GM18502 (cell line): Measurements from ENCODE around the gene SYT14.
"Not testable (repeated sequence)": the region's sequence is repeated elsewhere in the genome, so short reads cannot be mapped to it uniquely, and the experiment has no call there.

Source experiments
- ATAC-seq: cut with Tn5 transposase; IDR thresholded peaks from one replicate; pipeline ENCODE4 v1.9.1; 2021; ENCODE audit warnings: mild to moderate bottlenecking; ENCODE audit not compliant: unreplicated experiment, poor library complexity

The SYT14 gene

DNA sequence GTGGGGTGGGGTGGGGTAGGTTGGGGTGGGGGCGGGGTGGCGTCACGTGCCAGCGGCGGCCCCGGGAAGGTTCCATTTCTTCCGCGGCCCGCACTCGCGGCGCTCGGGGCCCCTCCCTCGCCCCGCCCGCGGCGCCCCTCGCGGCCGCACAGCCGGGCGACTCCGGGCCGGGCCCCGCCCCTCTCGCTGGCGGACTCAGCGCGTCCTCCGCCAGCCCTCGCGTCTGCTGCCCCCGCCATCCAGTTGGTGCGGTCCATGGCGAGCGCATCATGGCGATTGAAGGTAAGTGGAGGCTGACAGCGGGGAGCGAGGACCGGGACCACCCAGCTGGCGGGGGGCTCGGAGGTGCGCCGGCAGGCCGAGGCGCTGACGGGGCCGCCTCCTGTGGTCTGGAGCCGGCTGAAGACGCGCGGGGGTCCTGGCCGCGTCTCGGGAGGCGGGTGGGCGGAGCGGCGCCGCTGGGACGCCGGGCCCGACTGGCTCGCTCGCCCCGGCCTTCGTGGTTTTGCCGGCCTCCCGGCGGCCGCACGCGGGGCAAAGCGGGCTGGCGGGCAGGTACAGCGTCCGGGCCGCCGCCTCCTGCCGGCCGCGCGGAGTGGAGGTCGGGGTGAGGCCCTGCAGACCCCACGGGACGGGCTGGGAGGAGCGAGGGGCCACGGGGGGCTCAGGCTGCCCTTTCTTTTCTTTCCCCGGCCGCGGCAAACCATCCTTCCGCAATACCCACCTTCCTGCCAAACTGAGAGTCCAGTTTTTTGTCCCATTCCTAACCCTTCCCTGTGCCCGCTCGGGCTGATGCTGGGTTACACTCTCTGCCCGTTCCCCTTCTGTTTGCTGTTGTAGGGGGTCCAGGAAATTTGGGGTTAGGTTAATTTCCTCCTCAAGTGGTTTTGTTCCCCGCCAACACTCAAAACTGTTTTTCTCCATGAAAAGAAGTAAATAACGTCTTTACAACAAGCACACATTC lies at the start of gene SYT14:
SYT14 (plus strand) TSS at position 222 of the 964 bp plus-strand sequence; CDS start at position 270, 48 bp downstream.
- ATAC-seq = peak; percentile 35

DNA sequence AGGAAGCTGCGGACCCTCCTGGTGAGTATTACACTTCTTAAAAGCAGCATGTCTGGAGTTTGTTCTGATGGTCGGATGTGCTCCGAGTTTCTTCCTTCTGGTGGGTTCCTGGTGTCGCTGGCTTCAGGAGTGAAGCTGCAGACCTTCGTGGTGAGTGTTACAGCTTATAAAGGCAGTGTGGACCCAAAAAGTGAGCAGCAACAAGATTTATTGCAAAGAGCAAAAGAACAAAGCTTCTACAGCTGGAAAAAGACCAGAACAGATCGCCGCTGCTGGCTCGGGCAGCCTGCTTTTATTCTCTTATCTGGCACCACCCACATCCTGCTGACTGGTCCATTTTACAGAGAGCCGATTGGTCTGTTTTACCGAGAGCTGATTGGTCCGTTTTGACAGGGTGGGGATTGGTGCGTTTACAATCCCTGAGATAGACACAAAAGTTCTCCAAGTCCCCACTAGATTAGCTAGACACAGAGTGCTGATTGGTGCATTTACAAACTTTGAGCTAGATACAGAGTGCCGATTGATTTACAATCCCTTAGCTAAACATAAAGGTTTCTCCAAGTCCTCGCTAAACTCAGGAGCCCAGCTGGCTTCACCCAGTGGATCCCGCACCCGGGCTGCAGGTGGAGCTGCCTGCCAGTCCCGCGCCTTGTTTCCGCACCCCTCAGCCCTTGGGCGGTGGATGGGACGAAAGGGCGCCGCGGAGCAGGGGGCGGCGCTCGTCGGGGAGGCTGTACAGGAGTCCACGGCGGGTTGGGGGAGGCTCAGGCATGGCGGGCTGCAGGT lies 49.5 kb upstream of the SYT14 start:
- not testable (repeated sequence) for ATAC-seq

DNA sequence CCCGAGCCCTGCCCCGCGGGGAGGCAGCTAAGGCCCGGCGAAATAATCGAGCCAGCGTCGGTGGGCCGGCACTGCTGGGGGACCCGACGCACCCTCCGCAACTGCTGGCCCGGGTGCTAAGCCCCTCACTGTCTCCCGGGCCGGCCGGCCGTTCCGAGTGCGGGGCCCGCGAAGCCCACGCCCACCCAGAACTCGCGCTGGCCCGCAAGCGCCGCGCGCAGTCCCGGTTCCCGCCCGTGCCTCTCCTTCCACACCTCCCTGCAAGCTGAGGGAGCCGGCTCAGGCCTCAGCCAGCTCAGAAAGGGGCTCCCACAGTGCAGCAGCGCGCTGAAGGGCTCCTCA lies 49.0 kb upstream of the SYT14 start:
- ATAC-seq = no peak

DNA sequence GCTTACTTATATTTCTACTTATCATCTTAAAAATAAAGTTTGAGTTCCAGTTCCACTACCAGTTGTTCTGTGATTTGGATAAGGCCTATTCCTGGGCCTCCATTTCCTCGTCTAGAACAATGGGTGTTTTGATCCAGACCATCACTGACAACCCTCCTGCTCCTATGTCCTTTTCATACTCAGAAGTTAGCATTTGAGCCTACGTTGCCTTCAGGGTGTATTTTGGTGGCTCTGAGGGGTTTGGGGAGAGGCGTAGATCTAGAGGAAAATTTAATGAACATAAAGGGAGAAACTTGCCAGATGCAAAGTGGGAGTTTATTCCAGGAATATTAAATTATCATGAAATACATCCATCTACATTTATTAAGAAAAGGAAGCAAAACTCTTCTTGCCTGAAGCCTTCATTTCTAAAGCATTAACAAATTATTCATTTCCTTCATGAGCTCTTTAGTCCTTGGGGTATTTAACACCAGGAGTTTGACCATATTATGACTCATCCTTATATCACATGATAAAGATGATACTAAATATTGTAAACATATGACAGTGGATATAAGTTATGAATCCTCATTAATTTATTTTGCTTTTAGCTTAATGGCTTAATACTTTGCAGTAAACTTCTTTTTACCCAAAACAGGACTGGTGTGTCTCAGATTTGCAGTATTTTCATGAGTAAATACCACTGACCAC lies 47.2 kb upstream of the SYT14 start:
- no peak for ATAC-seq

DNA sequence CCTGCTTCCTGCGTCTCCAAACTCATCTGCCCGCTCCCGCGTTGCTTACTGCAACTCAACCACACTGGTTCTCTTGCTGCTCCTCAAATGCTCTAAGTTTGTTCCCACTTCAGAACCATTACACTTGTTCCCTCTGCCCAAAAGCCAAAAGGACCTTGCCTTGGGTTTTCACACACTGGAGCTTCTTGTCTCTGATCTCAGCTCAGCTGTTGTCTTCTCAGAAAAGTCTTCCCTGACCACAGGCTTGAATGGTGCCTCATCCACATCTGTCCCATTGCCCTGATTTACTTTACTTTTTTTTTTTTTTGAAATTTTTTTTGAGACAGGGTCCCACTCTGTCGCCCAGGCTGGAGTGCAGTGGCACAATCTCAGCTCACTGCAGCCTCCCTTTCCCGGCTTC lies 44.3 kb upstream of the SYT14 start:
- ATAC-seq = no peak

DNA sequence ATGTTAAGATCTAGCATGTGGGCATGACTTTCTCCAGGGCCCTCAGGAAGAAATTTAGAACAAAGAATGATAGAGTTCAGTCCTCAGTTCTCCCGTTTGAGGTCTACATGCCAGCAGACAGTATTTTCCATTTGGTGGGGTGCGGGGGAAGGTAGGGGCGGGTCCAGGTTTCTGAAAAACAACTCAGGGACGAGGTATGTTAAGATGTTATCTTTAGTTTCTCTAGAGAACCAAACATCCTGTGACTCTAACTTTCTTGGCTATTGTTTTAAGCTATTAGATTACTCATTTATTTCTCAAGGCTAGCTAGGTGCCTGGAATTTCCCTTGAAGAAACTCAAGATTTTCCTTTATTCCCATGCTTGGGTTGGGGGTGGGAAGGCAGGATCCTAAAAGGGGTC lies 42.3 kb upstream of the SYT14 start:
- no peak for ATAC-seq

DNA sequence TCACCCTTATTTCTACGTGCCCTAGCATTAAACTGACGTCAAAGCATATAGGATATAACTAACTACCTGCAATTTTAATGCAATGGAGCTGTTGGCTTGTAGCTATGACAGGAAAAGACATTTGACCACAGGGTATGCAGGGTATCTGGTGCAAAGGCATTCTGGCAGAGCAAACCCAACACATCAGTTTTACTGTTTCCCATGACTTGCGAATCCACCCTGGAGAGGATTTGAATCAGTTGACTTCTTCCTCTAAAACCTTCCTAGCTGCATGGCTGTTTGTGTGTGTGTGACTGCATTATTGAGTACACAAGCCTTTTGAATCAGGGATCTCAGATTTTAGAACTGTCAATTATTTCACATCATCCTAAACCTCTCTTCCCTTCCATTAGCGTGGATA lies 41.7 kb upstream of the SYT14 start:
- ATAC-seq = no peak

DNA sequence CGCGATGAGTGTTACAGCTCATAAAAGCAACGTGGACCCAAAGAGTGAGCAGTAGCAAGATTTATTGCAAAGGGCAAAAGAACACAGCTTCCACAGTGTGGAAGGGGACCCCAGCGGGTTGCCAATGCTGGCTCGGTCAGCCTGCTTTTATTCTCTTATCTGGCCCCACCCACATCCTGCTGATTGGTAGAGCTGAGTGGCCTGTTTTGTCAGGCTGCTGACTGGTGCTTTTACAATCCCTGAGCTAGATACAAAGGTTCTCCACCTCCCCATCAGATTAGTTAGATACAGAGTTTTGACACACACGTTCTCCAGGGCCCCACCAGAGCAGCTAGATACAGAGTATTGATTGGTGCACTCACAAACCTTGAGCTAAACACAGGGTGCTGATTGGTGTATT lies 39.7 kb upstream of the SYT14 start:
- ATAC-seq = not testable (repeated sequence)

DNA sequence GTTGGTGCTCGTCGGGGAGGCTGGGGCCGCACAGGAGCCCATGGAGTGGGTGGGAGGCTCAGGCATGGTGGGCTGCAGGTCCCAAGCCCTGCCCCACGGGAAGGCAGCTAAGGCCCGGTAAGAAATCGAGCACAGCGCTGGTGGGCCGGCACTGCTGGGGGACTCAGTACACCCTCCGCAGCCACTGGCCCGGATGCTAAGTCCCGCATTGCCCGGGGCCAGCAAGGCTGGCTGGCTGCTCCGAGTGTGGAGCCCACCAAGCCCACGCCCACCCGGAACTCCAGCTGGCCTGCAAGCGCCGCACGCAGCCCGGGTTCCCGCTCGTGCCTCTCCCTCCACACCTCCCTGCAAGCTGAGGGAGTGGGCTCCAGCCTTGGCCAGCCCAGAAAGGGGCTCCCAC lies 39.2 kb upstream of the SYT14 start:
- not testable (repeated sequence) for ATAC-seq

DNA sequence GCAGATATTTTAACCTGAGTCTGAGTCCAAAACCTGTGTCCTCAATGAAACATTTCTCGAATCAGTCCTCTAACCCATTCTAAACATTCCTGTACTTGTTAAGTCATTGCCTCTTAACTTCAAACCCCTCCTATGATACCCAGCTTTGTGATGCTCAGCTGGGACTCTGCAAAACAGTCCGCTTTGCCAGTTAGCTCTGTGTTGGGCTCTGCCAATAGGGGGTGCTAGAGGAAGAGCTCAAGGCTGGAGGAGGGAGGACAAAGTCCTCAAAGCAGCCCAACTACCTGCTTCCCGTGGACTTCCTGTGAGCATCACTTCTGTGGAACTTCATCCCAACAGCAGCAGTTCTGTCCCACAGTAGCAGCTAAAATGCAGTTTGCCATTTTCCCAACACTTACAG lies 38.1 kb upstream of the SYT14 start:
- ATAC-seq = no peak

DNA sequence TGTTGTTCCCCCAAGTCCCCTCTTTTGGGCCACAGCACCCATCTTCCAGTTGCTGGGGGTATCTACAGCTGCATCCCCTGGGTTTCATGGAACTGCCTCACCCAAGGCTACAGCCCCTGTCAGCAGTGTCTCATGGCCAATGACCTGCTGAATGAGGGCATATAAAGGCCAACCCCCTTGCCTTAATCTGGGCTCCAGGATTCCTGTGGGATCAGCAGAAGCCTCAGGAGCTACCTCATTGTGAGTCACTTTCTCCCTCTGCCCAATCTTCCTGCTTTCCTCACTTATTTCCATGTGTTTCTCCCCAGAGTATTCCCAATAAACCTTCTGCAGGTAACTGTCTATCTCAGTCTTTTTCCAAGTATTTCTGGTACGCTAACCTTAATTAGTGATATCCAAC lies 37.3 kb upstream of the SYT14 start:
- no peak for ATAC-seq

DNA sequence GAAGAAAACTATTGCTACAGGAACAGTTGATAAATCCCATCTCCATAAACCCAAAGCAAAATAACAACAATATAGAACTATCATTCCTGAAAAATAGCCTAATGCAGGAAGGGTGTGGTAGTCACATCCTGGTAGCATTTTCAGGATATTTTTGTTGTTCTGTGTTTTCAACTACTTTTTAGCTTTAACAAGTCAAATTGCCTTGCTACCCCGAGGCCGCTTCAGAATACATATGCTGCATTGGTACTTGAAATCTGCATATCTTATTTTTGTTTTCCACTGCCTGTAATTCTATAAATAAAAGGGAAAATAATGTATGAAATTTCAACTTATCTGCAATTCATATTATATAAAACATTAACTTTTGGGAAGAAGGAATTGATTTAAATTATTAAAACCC lies 36.8 kb upstream of the SYT14 start:
- ATAC-seq = no peak

DNA sequence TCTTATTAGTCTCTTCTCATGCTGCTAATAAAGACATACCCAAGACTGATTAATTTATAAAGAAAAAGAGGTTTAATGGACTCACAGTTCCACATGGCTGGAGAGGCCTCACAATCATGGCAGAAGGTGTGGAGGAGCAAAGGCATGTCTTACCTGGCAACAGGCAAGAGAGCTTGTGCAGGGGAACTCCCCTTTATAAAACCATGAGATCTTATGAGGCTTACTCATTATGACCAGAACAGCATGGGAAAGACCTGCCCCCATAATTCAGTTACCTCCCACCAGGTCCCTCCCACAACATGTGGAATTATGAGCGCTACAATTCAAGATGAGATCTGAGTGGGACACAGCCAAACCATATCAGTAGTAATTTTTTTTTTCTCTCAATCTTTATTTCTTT lies 33.2 kb upstream of the SYT14 start:
- not testable (repeated sequence) for ATAC-seq

DNA sequence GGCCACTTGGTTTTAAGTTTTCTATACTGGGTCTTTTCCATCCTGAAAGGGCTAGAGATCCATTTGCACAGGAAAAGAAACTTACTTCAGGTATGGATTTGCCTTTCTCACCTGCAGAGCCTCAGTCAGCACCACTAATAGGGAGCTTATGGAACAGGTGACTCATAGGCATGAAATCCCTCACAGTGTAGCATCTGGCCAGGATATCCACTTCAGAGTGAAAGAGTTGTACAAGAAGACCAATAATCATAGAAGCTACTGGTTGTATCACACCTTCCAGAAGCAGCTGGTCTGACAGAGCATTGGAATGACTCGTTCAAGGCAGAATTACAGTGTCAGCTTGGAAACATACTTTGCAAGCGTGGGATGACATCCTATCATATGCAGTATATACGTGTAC lies 26.3 kb upstream of the SYT14 start:
- ATAC-seq = no peak

DNA sequence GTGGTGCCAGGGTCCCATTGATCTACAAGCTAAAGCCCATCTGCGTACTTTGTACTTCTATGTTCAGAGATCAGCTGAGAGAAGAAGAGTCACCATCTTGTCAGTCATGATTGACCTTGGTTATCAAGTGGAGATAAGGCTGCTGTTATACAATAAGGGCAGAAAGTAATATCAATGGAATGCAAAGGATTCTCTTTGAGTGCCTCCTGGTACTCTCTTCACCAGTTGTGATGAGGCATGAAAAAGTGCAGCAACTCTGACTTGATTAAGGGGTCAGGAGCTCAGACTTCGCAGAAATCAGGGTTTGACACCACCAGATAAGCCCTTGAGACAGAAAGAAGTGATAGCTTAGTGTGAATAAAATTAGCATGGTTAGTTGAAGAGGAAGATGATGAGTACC lies 25.7 kb upstream of the SYT14 start:
- ATAC-seq = no peak

DNA sequence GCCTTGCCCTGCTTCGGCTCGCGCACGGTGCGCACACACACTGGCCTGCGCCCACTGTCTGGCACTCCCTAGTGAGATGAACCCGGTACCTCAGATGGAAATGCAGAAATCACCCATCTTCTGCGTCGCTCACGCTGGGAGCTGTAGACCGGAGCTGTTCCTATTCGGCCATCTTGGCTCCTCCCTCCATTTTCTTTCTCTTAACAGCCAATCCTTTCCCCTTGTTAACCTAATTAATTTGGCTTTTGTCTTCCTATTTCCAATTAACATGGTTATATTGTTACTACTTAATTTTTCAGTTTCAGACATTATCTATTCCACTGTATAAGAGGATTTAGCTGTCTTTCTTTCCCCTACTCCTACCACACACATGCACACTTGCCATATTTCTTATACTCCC lies 18.4 kb upstream of the SYT14 start:
- not testable (repeated sequence) for ATAC-seq

DNA sequence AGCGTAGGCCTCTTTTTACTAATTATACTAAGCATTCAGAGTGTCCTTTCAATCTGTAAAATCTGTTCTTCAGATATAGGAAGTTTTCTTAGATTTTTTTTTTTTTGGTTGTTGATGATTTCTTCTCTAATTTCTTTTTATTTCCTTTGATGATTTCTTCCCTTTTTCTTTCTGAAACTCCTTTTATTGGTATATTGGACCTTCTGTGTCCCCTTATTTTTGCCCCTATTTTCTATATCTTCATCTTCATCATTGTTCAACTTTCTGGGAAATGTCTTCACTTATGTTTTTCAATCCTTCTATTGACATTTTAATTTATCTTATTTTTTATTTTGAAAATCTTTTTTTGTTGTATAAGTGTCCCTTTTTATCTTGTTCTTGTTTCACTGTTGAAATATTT lies 17.2 kb upstream of the SYT14 start:
- no peak for ATAC-seq

DNA sequence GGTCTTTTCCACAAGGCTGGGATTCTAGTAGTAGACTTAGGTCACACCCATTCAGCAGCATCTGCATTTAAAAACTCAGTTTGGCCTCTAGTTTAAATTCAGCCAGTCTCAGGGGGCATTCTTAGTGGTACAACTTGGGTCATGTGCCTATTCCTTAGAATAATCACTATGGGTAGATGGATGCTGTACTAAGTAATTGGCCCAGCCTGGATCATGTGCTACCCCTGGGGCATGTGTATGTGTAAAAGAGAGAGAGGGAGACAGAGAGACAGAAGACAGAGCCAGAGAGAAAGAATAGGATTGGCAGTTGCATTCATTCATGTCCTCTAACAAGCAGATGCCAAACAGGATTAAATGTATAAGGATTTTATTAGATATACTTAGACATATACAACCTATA lies 13.6 kb upstream of the SYT14 start:
- ATAC-seq = no peak

DNA sequence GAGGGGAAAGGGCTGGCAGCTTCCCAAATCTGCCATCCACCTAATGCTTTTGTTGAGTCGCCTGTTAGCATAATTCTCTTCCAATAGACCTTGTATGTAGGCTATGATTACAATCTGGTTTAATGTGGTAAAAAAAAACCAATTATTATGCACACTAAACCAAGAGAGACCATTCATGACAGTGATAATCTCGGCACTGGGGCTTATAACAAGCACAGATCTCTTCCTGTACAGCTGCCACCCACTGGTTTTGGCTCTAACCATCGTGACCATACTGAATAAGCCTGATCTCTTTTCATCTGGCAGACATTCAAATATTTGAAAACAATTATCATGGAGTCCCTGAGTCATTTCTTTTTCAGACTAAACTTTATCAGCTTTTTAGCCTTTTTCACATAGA lies 12.0 kb upstream of the SYT14 start:
- ATAC-seq = no peak

DNA sequence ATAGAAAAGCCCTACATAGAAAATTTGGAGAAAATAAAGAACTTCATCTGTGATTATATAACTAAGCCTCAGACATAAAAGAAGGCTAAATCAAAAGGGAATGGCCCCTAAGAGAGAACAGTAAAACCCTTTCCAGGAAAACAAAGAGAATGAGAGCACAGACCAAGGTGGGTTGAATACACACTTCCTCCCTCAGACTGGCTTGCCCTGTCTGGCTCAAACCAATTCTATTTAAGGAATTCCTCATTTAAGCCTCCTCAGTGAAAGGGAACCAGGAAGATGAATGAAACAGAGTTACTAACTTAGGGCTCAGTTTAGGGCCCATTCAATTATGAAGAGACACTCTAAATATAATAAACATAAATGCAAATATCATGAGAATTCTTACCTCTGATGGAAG lies 10.6 kb upstream of the SYT14 start:
- ATAC-seq = no peak

DNA sequence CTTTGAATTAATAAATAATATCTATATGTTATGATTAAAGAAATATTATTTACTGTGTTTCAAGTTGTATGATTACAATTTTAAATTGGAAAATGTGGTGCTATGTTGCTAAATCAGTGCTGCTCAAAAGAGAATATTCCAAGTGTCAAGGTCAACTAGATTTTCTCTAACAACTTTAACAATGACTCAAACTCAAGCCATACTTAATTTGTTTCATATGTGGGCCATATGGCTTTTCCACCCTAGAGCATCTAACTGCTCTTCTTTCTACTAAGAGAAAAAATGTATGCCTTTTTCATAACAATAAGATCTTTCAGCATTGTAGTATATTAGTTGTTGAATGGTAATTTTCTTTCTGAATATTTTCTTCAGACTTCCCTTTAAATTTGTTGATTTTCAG lies 8.3 kb upstream of the SYT14 start:
- ATAC-seq = no peak
